CD4-positive, alpha-beta T cell treated with Interferon alpha-2 for 1 hour (primary cell): ENCODE measurements around the gene DSG2.
"Not testable (repeated sequence)": the region's sequence is repeated elsewhere in the genome, so short reads cannot be mapped to it uniquely, and the experiment has no call there.

Source experiments
- DNase-seq, 2 donors: peaks; one replicate each; pipeline ENCODE4 v3.0.0-alpha.2; 2020 to 2022

Gene DSG2

DNA sequence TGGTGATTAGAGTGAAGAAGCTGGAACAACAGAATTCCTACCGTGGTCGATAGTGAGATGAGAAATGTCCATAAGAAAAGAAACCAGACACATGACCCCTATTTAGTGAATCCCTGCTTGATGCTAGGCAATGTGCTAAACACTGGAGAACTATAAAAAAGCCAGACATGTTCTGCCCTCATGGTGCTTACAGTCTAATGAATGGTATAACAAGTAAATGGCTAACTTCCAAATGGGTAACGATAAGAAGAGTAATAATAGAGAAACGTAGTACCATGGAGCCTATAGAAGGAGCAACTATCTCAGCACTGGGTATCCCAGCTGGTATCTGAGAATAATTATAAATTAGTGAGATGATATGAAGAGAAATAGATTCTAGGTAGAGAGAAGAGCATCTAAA, 5.0 kb downstream of the DSG2 start:
- DNase-seq, result no peak

DNA sequence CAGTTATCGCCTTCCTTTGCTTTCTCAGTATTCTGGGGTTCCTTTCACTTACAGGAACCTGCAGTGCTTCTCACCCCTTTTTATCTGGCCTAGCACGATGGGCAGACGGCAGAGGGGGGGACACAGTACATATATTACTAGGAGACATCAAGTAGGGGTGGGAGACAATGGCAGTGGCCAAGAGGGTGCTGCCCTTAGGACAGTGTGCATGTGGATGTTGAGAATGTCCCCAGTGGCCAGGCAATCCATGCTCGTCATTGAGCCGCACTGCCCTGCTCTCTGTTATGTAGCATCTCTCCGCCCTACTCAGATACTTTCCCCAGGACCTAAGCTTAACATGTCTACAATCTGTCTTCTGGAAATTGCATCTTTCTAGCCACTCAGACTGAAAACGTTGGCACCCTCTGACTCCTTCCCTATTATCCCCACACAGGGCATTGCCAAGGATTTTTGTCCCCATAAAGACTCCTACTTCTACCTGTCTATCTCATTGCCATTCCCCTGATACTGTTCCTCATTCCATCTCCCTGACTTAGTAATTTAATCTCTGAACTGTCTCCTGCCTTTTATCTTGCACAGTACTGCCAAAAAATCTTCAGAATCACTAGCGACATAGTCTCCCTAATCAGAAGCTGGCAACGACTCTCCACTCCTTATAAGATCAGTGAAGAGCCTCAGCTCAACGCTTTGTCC, 6.6 kb downstream of the DSG2 start:
- no peak for DNase-seq

DNA sequence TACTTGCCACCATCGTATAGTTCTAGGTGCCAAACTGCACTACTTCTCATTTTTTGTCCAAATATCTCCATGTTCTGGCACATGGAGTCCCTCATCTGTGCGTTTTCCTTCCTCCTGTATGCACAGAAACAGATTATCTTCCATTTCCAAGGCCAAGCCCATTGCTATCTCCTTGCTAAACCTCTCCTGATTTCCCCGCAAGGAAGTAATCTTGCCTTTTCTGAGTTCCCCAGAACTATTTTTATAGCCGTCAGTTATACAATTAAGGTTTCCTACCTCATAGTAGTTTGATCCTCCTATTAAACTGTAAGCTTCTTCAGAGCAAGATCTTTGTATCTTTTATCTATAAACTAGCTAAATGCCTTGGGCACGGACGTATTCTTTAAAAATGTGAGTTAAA, 7.2 kb downstream of the DSG2 start:
- DNase-seq, result no peak

DNA sequence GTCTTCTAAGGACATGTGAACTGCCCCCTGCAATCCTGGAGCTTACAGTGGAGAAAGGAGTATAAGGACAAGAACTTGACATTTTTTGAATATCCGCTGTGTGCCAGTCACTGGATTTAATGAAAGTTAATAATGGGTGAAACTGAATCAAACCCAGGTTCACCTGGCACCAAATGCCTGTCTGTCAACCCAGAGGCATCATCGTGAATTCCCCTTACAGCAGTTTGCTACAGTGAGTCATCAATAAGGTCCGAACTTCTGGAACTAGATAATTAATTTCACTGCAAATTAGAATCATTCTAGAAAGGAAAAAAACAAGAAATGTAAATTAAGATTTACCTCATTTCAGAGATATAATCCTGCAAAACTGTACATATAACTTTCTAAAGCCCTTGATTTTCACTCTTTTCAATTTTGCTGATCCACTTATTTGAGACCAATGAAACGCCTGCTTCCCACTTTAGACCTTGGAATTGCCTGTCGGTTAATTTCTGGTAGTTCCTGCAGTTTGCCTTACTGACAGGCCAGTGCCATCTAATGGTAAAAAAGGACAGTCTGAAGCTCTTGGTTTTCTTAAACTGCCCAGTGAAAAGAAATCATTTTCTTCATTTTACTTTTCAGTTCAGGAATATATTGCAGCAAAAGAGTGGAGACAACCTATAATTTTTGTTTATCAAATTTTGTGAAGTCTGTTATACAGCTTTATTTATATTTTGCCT, 8.2 kb downstream of the DSG2 start:
- no peak for DNase-seq

DNA sequence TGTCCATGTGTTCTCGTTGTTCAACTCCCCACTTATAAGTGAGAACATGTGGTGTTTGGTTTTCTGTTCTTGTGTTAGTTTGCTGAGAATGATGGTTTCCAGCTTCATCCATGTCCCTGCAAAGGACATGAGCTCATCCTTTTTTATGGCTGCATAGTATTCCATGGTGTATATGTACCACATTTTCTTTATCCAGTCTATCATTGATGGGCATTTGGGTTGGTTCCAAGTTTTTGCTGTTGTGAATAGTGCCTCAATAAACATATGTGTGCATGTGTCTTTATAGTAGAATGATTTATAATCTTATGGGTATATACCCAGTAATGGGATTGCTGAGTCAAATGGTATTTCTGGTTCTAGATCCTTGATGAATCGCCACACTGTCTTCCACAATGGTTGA, 9.1 kb downstream of the DSG2 start:
- not testable (repeated sequence) for DNase-seq

DNA sequence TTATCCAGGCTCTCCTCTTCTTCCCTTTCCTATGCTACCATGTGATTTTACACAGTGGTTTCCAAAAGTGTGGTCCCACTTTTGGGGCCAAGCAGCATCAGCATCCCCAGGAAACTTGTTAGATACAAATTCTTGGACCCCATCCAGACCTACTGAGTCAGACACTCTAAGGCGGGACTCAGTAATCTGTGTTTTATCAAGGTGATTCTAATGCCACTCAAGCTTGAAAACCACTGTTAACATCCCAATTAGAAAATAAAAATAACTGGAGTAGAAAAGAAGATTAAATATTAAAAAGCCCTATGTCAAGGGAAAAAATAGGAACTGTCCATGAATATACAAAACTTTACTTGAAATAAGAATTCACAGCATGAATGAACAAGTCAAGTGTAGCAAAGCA, 10.8 kb downstream of the DSG2 start:
- no peak for DNase-seq

DNA sequence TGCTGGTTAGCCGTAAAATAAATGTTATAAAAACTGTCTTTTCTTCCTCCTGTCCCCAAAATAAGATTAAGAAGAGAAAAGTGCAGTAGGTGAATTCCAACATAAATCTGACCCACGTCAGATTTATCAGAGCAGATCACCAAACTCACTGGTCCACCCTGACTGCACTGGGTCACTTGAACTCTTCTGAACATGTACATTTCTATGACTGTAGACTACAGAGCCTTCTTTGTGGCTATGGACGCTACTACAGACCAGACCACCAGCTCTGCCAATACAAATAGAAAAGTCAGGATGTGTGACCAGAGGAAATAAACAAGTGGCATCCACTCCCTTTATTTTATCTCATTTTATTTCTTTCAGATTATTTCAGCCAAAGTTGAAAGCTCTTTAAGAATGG, 11.6 kb downstream of the DSG2 start:
- no peak for DNase-seq

DNA sequence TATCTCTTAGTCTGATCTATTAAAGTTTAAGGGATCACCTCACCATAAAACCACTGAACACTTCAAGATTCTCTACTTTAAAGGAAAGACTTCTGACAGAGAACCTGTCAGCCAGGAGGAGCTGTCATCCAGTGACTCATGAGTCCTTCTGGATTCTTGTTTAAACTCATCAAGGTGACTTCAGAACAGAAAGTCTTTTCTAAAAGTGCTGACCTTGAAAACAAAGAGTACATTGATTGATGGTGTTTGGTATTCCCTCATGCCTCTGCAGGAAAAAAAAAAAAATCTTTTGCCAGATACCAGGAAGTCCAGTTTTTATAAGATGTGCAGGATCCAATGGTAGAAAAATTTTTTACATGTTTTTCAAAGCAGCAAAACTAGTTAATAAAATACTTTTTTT, 12.3 kb downstream of the DSG2 start:
- no peak for DNase-seq

DNA sequence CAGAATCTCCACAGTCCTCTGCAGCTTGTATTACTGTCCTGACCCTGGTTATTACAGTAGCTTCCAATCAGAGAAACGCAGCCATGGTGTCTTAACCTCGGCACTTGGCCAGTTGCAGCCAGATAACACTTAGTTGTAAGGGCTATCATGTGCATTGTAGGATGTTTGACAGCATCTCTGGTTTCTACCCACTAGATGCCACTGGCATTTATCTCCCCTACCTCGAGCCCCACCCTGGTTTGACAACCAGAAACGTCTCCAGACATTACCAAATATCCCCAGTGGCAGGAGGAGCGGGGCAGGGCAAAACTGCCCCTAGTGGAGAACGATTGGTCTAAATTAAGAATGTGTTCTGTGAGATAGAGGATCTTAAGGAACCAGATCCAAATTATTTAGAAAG, 13.1 kb downstream of the DSG2 start:
- DNase-seq, result no peak

DNA sequence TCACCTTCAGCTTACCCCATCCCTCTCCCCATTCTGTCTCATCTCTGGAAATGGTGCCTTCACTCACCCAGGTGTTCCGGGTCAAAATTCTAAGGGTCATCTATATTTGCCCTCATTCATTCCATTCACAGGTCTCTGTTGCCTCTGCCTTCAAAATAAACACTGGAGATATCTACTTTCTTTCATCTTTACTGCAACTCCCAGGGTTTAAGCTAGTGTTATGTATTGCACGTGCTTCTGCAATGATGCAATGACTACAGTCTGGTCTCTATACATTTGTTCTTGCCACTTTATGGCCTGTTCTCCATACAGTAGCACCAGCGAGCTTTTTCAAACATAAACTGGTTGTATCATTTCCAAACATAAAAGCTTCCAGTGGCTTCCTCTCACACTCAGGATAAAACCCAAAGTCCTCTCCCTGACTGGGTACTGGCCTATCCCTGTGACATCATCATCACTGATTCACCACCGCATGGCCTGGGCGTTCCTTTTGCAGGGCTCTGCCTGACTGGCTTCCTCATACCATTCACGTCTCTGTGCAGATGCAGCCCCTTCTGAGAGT, 14.3 kb downstream of the DSG2 start:
- no peak for DNase-seq

DNA sequence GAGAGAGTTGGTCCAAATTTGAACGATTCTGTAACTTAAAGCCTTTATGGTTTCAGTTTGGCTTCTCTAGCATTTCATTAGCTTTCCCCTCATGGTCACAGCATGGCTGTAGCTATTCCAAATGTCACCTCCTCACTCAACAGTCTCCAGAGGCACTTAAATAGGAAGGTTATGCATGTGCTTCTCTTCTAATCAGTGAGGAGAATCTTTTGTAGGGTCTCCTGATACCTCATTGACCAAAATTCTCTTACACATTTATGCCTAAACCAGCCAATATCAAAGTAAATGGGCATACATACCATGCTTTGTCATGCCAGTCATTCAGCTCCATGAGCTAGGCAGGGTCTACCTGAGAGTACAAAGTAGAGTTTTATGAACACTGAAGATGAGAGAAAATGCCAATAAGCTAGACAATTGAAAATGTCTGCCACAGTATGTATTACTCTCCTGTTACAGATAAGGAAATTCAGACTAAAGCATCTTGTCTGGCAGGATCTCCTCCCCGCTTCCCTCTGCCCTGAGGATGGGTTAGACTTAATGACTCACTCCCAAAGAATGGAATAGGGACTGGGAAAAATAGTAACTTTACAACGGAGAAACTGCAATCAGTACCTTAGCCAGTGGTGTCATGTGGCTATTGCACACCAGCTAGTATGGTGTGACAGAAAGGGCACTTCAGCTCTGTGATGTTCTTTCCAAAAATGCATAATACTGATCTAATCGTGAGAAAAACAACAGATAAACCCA, 15.4 kb downstream of the DSG2 start:
- DNase-seq, result no peak

DNA sequence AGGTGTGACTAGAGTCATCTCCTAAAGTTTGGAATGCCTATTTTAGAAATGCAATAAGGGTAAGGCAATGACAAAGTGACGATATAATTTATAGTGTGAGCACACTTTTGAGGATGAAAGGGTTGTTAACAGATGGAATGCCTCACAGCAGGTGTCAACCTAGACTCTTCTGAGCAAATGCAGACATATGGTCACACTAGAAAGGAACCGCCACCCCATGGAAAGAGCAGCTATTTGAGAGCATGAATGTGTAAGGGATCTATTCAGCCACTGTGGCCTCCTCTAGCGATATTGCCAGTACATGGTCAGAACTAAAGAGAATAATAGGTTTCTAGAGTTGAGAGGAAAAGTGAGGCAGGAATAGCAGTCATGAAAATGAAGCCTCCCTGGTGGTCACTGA, 18.5 kb downstream of the DSG2 start:
- DNase-seq, result no peak

DNA sequence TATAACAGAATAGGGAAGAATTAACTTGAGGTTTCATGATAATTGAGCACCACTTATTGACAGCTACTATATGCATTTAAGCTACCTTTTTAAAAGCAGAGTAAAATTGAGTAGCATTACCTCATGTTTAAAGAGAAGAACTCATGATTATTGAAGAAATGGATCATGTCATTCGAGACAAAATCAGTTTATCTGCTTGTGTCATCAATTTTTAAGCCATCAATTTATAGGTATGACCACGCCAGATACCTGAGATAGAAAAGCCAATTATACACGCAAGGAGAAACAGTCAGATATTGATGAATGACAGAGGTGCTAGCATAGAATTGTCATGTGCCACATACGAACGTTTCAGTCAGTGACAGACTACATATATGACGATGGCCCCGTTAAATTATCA, 28.4 kb downstream of the DSG2 start:
- DNase-seq, result no peak

DNA sequence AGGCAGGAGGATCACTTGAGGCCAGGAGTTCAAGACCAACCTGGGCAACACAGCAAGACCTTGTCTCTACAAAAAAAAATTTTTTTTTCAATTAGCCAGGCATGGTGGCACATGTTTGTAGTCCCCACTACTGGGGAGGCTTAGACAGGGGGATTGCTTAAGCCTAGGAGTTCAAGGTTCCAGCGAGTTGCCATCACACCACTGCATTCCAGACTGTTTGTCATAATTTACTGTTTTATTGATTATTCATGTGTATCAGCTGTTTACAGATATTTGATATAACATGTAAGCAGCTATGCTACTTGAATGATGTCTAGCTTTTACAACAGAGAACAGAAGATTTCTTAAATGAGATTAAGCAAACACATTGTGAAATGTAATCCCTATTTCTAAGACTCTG, 35.3 kb downstream of the DSG2 start:
- DNase-seq, result no peak

DNA sequence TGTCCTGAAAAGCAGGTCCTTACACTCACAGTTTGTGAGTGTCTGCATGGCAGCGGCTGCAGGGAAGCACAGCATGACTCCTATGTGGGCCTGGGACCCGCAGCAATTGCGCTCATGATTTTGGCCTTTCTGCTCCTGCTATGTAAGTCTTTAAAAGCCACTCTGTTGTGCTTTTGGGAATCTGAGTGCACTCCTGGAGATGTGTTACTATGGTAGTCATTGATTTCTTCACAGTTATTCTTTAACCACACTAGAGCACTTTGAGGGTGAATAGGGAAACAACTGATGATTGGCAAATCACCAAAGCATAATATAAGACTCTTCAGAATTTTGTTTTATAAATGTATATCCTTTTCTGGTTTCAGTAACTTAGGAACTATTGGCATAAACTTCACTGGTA, 40.9 kb downstream of the DSG2 start:
- DNase-seq, result no peak

DNA sequence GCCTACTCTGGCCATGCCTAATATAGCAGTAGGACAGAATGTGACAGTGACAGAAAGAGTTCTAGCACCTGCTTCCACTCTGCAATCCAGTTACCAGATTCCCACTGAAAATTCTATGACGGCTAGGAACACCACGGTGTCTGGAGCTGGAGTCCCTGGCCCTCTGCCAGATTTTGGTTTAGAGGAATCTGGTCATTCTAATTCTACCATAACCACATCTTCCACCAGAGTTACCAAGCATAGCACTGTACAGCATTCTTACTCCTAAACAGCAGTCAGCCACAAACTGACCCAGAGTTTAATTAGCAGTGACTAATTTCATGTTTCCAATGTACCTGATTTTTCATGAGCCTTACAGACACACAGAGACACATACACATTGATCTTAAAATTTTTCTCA, 48.5 kb downstream of the DSG2 start:
- no peak for DNase-seq

DNA sequence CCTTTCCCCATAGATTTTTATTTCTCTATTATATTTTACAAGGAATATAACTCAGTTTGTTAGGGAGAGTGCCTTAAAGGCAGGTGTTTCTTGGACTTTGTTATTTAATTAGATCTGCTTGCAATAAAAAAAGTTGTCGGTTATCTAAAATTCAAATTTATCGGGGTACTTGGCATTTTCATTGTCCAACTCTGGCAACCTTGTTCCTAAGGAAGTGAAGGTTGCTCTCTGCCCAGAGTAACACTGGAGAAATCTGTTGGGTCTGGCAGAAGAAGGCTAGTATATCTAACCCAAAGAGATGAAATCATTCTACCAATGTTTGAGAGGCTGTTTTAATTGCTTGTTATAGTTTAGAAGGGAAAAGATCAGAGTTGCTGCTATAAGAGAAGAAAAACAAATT, 50.9 kb downstream of the DSG2 start:
- no peak for DNase-seq

DNA sequence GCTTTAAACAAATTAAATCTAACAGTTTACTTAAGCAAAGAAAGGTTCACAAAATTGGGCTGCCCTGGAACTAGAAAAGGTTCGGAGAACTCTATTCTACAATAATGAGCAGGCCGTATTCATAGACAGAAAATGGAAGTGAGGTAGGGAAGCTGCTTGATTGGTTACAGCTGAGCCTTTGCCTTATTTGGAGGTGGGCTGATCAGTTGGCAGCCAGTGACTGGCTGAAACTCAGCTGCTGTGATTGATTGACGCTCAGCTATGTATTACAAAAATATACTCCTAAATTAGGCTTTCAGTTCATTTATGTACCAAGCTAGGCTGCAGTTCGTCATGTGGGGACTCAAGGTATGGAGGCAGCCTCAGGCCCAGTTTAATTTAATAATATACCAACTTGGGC, 51.4 kb downstream of the DSG2 start:
- DNase-seq, result no peak

DNA sequence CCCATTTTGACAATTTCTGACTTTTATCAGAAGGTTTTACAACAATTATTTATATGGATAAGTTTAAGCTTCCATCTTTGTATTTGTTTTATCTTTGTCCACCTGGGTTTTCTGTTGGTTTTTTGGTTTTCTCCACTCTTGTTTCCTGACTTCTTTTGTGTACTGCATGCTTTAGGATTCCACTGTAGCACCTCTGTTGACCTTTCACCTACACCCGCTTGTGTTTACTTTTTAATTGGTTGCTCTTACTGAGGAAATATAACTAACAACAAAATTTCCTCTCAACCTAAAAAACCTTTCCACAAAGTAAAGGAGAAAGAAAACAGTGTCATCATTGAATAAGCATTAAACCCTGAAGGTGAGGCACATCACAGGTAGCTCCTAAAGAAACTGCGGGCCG, 53.9 kb downstream of the DSG2 start:
- no peak for DNase-seq

DNA sequence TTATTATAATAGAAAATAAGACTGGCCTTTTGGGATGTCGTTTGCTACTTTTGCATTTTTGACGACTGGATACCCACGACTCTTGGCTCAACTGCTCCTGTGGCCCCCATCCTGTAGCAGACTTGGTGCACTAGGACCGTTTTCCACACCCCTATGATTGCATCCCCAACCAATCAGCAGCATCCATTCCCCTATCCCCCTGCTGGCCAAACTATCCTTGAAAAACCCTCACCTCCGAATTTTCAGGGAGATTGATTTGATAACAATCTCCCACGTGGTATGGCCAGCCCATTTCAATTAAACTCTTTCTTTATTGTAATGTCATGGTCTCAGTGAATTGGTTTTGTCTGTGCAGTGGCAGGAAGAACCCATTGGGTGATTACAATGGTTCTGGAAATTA, 55.8 kb downstream of the DSG2 start:
- no peak for DNase-seq

DNA sequence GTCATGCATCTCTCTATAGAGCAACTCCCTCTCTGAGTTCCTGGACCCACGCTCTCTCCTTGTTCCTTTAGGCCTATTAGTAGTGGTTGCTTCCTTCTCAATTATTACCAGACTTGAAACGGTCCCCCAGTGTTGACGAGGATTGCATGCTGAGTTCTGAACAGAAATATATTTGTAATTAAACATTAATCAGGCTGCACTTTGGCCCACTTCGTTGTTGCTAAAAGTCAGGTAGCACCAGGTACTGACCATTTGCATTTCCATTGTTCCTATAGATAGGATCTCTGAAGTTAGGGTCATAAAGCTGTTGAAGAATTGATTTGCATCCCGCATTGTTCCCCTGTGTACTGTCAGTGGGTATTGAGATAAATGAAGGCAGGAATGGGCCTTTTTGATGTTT, 56.8 kb downstream of the DSG2 start:
- DNase-seq, result no peak

DNA sequence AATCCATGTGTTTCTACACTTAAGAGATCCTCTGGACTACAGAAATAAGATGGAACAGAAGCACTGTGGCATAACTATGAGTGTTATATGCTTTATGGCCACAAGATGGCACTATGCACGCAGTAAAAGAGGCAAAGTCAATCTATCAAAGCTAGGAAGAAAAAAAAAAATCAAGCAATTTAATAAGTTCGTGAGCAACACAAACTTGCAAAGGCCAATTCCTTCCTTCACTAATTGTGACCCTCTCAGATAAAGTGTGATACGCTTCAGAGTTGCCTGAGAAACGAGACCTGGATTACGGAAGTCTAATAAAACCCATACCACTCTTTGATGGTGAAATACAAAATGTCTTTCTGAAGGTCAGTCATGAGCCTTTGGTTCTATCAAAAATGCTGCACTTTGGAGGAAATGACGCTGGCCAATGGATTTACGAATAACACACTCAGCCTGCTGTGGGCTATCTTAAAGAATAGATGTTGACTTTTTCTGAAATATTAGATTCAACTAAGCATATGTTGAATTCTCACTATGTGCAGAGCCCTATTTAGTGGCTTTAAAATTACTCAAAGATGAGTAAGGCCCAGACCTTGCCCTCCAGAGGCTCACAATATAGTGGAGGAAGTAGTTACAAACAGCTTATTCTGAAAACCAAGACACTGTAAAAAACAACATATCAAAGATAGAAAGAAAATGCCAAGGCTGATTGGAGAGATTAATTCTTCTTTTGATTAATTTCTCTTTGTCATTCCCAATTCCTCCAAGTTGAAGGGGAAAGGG, 58.2 kb downstream of the DSG2 start:
- peak; percentile 17 to 58 for DNase-seq

DNA sequence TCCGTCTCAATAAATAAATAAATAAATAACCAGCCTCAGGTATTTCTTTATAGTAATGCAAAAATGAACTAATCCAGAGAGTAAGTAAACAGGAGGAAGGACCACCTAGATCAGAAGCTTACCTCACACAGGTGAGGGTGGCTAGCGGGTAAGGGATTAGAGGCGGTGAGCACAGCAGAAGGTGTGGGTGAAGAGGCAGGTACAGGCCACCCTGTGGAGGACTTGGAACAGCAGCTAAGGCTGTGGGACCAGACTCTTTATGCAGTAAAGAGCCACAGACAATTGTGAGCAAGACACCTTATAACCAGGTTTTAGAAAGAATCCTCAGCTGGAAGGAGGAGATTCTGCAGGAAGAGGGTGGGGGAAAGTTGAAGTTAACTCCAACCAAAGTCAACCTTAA, 59.5 kb downstream of the DSG2 start:
- no peak for DNase-seq
